Thyroid gland (tissue), 4 donors: ENCODE data around the gene SLC28A1. TPM values are rescaled to one million over a fixed set of nuclear protein-coding genes. Genes with fewer than 3 reads are reported as not detected.
A peak's percentile ranks its signal among the peaks of the same experiment; 100 is the strongest.
"Not testable (repeated sequence)": the region's sequence is repeated elsewhere in the genome, so short reads cannot be mapped to it uniquely, and the experiment has no call there.

ENCODE experiments used
- DNase-seq, 2 donors: peaks; one replicate each; pipeline ENCODE4 v3.0.0-alpha.2; 2019
- H3K27ac ChIP-seq, 3 donors: fragments of 200-600 bp; sonication (generic); 1 replicate in 2 of 3; 2 replicates in 1 of 3; pipeline ENCODE4 v1.5.1; 2016 to 2019; ENCODE audit warnings: mild to moderate bottlenecking in 1 of 3, moderate library complexity in 1 of 3
- H3K27me3 ChIP-seq: fragments of 200-600 bp; sonication (generic); one replicate; pipeline ENCODE4 v1.5.1; 2019
- H3K36me3 ChIP-seq, 2 donors: fragments of 200-600 bp; sonication (generic); one replicate each; pipeline ENCODE4 v1.5.1; 2016 to 2019
- H3K4me1 ChIP-seq, 2 donors: fragments of 200-600 bp; sonication (generic); one replicate each; pipeline ENCODE4 v1.5.1; 2017 to 2019
- H3K4me3 ChIP-seq, 3 donors: fragments of 200-600 bp; sonication (generic); replicated peaks in 1 of 3; 1 replicate in 2 of 3; 2 replicates in 1 of 3; pipeline ENCODE4 v1.5.1; 2016; ENCODE audit warnings: mild to moderate bottlenecking in 1 of 3
- H3K9me3 ChIP-seq: fragments of 200-600 bp; sonication (generic); one replicate; pipeline ENCODE4 v1.5.1; 2017
- POLR2A ChIP-seq, 2 donors: fragments of 450-650 bp; IDR thresholded peaks; one replicate each; pipeline ENCODE4 v1.6.1; 2017; ENCODE audit warnings: antibody characterized with exemption in 2 of 2, mild to moderate bottlenecking in 2 of 2, moderate library complexity in 1 of 2
- WGBS, 2 donors: methylation state at CpG; one replicate each; pipeline ENCODE4 v1.1.5; 2017; 5-methylcytosine and 5-hydroxymethylcytosine counted together
- intact Hi-C: fragments of 100-400 bp; cut with DNase I; formaldehyde crosslinking; loops from one replicate; pipeline ENCODE4 v1.15.1; 2023
- total RNA-seq, 4 donors: library from RNA; depleted of rRNA; stranded (reverse); fragments of >200 nt; gene quantifications; one replicate each; pipeline ENCODE4 v1.2.3, GENCODE V29; 2016
- TF ChIP-seq, protein P1 (sequence below), 6 experiments: fragments of 200-600 bp in 3 of 6; fragments of 450-650 bp in 3 of 6; sonication (generic) in 3 of 6; IDR thresholded peaks; one replicate each; pipeline ENCODE4 v1.5.1; 2016 to 2019; ENCODE audit warnings: antibody characterized with exemption in 6 of 6, mild to moderate bottlenecking in 2 of 6, inconsistent platforms in 1 of 6, moderate library complexity in 1 of 6

SLC28A1 gene
- total RNA-seq, 4 donors from 2014 or later, result not detected

DNA sequence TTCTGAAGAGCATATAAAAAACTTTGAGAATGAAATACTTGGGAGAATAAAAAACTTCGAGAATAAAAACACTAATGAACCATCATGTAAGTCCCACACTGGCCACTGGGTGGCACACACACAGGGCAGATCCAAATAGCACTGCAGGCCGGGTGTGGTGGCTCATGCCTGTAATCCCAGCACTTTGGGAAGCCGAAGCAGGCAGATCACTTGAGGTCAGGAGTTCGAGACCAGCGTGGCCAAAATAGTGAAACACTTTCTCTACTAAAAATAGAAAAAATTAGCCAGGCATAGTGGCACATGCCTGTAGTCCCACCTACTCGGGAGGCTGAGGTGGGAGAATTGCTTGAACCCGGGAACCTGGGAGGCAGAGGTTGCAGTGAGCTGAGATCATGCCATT, 38.8 kb upstream of the SLC28A1 start:
- peaks cover 11 to 19% of the 10 kb centered on the region in 2 donors for H3K4me1 ChIP-seq
- H3K27me3 ChIP-seq, H3K4me3 ChIP-seq, H3K9me3 ChIP-seq, H3K36me3 ChIP-seq, H3K27ac ChIP-seq: not testable (repeated sequence)
- intact Hi-C loops, result loop anchor here (10.0 kb wide), 1 partner anchor 61 kb away; no protein-coding TSS in a partner anchor
- 73 to 81% methylated on average over 7 of the region's 7 CpGs for WGBS, 2 donors
- DNase-seq, result peak; percentile 48 to 55
- TF ChIP-seq, protein P1, sequence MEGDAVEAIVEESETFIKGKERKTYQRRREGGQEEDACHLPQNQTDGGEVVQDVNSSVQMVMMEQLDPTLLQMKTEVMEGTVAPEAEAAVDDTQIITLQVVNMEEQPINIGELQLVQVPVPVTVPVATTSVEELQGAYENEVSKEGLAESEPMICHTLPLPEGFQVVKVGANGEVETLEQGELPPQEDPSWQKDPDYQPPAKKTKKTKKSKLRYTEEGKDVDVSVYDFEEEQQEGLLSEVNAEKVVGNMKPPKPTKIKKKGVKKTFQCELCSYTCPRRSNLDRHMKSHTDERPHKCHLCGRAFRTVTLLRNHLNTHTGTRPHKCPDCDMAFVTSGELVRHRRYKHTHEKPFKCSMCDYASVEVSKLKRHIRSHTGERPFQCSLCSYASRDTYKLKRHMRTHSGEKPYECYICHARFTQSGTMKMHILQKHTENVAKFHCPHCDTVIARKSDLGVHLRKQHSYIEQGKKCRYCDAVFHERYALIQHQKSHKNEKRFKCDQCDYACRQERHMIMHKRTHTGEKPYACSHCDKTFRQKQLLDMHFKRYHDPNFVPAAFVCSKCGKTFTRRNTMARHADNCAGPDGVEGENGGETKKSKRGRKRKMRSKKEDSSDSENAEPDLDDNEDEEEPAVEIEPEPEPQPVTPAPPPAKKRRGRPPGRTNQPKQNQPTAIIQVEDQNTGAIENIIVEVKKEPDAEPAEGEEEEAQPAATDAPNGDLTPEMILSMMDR (IDR thresholded peaks at IDR 0.05), result peak; percentile 18 to 62 (median 51)

DNA sequence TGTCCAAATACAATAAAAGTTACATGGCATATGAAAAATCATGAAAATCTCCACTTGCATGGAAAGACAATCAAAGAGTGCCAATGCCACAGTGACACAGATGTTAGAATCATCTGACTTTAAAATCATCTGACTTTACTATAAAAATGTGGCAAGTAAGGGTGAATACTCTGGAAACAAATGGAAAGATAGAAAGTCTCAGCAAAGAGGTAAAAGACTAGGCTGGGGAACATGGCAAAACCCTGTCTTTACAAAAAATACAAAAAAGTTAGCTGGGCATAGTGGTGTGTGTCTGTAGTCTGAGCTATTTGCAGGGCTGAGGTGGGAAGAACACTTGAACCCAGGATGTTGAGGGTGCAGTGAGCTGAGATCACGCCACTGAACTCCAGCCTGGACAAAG, 38.2 kb upstream of the SLC28A1 start:
- no peaks in the 10 kb centered on the region for H3K36me3 ChIP-seq
- no peak for DNase-seq
- no peak for TF ChIP-seq POLR2A (IDR thresholded peaks at IDR 0.05)
- TF ChIP-seq, protein P1 (IDR thresholded peaks at IDR 0.05), result no peak
- no peaks in the 10 kb centered on the region for H3K27me3 ChIP-seq
- no peak overlapping the region for H3K27ac ChIP-seq
- H3K9me3 ChIP-seq, result no peaks in the 10 kb centered on the region
- 93 to 96% methylated on average over 1 of the region's 1 CpG for whole genome bisulfite sequencing, 2 donors
- intact Hi-C loops, result loop anchor here (10.0 kb wide), 1 partner anchor 61 kb away; no protein-coding TSS in a partner anchor
- peaks cover 6 to 13% of the 10 kb centered on the region in 2 donors for H3K4me1 ChIP-seq
- no peak overlapping the region for H3K4me3 ChIP-seq

DNA sequence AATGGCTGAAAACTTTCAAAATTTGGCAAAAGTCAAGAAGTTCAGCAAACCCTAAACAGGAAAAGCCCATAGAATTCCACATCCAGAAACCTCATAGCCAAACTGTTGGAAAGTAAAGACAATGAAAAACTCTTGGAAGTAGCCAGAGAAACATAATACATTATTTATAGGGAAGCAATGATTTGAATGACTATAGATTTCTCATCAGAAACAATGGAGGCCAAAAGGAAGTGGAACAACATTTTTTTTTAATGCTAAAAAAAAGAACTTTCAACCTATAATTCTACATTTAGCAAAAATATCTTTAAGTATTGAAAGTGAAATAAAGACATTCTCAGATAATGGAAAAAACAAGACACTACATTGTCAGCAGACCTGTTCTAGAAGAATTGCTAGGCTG, 37.1 kb upstream of the SLC28A1 start:
- no peak overlapping the region for H3K27ac ChIP-seq
- H3K27me3 ChIP-seq, result no peaks in the 10 kb centered on the region
- TF ChIP-seq, protein P1 (IDR thresholded peaks at IDR 0.05), result no peak
- TF ChIP-seq POLR2A (IDR thresholded peaks at IDR 0.05), result no peak
- H3K4me1 ChIP-seq, result peaks cover 6% of the 10 kb centered on the region in 2 donors
- no peak overlapping the region for H3K4me3 ChIP-seq
- no peaks in the 10 kb centered on the region for H3K9me3 ChIP-seq
- H3K36me3 ChIP-seq, result no peaks in the 10 kb centered on the region
- DNase-seq, result no peak
- intact Hi-C loops, result loop anchor here (10.0 kb wide), 1 partner anchor 63 kb away; no protein-coding TSS in a partner anchor

DNA sequence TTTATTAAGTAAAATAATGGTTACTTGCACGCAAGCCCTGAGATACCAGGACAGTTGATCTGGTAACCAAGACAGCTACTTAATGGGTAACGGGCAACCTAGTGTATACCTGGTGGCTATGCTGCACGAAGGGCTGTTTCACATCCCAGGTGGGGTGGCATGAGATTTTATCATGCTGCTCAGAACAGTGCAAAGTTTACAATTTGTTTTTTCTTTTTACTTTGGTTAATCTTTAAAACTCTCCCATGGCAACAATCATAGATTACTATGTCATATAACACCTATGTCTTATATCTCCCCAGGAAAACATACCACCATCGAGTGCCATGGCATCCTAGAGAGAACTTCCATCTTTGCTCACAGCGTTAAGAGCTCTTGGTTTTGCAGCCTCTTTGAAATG, 32.2 kb upstream of the SLC28A1 start:
- no peak overlapping the region for H3K4me3 ChIP-seq
- intact Hi-C loops, result no loop called here
- no peak overlapping the region for H3K27ac ChIP-seq
- no peaks in the 10 kb centered on the region for H3K27me3 ChIP-seq
- 96 to 98% methylated on average over 5 of the region's 5 CpGs for WGBS, 2 donors
- H3K9me3 ChIP-seq, result no peaks in the 10 kb centered on the region
- no peak for TF ChIP-seq POLR2A (IDR thresholded peaks at IDR 0.05)
- TF ChIP-seq, protein P1 (IDR thresholded peaks at IDR 0.05), result no peak
- no peak for DNase-seq
- peaks cover 0 to 5% of the 10 kb centered on the region in 2 donors for H3K36me3 ChIP-seq
- no peaks in the 10 kb centered on the region for H3K4me1 ChIP-seq

DNA sequence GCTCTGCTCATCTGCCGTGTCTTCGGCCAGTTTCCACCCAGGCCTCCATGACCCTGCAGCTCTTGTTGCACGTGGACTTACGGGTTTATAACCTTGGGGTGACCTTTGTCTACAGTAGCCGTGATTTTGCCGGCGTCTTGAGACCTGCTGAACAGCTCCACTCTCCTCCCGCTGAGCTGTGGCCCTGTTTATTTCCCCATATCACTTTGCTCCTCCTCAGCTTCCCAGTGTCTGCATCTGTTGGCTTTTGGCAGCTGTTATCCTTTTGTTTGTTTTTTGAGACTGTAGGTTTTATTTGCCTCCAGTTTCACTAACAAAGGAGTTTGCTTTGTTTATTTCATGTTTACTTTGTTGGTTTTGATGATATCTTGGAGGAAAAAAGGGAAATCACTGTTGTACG, 29.3 kb upstream of the SLC28A1 start:
- no peak overlapping the region for H3K27ac ChIP-seq
- H3K4me3 ChIP-seq, result no peak overlapping the region
- no peaks in the 10 kb centered on the region for H3K9me3 ChIP-seq
- 70 to 86% methylated on average over 9 of the region's 9 CpGs for WGBS, 2 donors
- H3K4me1 ChIP-seq, result no peaks in the 10 kb centered on the region
- peaks cover 0 to 5% of the 10 kb centered on the region in 2 donors for H3K36me3 ChIP-seq
- no peak for DNase-seq
- TF ChIP-seq, protein P1 (IDR thresholded peaks at IDR 0.05), result no peak
- no peak for TF ChIP-seq POLR2A (IDR thresholded peaks at IDR 0.05)
- intact Hi-C loops, result no loop called here
- H3K27me3 ChIP-seq, result no peaks in the 10 kb centered on the region
